Hepatocyte (in vitro differentiated cells): ENCODE results near the gene LINC00237. TPM values are rescaled to one million over a fixed set of nuclear protein-coding genes. Genes with fewer than 3 reads are reported as not detected.

Source experiments
- DNase-seq: peaks from one replicate; pipeline ENCODE4 v3.0.0-alpha.2; 2016; ENCODE audit warnings: low spot score
- H2AFZ ChIP-seq: fragments of 200-600 bp; sonication (generic); 2 replicates; pipeline ENCODE4 v1.6.0; 2016; ENCODE audit warnings: antibody characterized with exemption, mild to moderate bottlenecking
- H3K27ac ChIP-seq: fragments of 200-600 bp; sonication (generic); 2 replicates; pipeline ENCODE4 v1.5.1; 2016; ENCODE audit warnings: mild to moderate bottlenecking
- H3K27me3 ChIP-seq: fragments of 200-600 bp; sonication (generic); 2 replicates; pipeline ENCODE4 v1.6.1; 2016
- H3K36me3 ChIP-seq: fragments of 200-600 bp; sonication (generic); replicated peaks from 2 replicates; pipeline ENCODE4 v1.5.1; 2016; ENCODE audit warnings: low read depth; ENCODE audit not compliant: insufficient read depth
- H3K4me1 ChIP-seq: fragments of 200-600 bp; sonication (generic); 2 replicates; pipeline ENCODE4 v1.5.1; 2016; ENCODE audit warnings: mild to moderate bottlenecking, moderate library complexity; ENCODE audit not compliant: insufficient read depth
- H3K4me2 ChIP-seq: fragments of 200-600 bp; sonication (generic); 2 replicates; pipeline ENCODE4 v1.6.0; 2016
- H3K4me3 ChIP-seq: fragments of 200-600 bp; sonication (generic); 2 replicates; pipeline ENCODE4 v1.5.1; 2016; ENCODE audit warnings: mild to moderate bottlenecking
- H3K79me2 ChIP-seq: fragments of 200-600 bp; sonication (generic); 2 replicates; pipeline ENCODE4 v1.6.0; 2017; ENCODE audit warnings: mild to moderate bottlenecking
- H3K9me2 ChIP-seq: fragments of 200-600 bp; sonication (generic); replicated peaks from 2 replicates; pipeline ENCODE4 v1.6.0; 2017; ENCODE audit warnings: mild to moderate bottlenecking; ENCODE audit not compliant: insufficient read depth
- H3K9me3 ChIP-seq: fragments of 200-600 bp; sonication (generic); 2 replicates; pipeline ENCODE4 v1.5.1; 2016; ENCODE audit warnings: low read depth, mild to moderate bottlenecking
- H4K20me1 ChIP-seq: fragments of 200-600 bp; sonication (generic); 2 replicates; pipeline ENCODE4 v1.6.0; 2016; ENCODE audit warnings: mild to moderate bottlenecking; ENCODE audit not compliant: insufficient read depth, poor library complexity, severe bottlenecking
- CTCF ChIP-seq: fragments of 200-600 bp; sonication (generic); IDR thresholded peaks from 2 replicates; pipeline ENCODE4 v1.5.1; 2016; ENCODE audit warnings: antibody characterized with exemption, mild to moderate bottlenecking; ENCODE audit not compliant: poor library complexity
- EZH2 ChIP-seq: fragments of 200-600 bp; sonication (generic); IDR thresholded peaks from 2 replicates; pipeline ENCODE4 v1.6.1; 2016; ENCODE audit warnings: antibody characterized with exemption, mild to moderate bottlenecking, borderline replicate concordance
- EZH2phosphoT487 ChIP-seq: fragments of 200-600 bp; sonication (generic); IDR thresholded peaks from one replicate; pipeline ENCODE4 v1.6.1; 2018; ENCODE audit warnings: antibody characterized with exemption, mild to moderate bottlenecking, low read depth, moderate library complexity; ENCODE audit not compliant: unreplicated experiment, severe bottlenecking
- WGBS: methylation state at CpG from one replicate; pipeline ENCODE4 v1.1.6; 2016; ENCODE audit warnings: low lambda C conversion rate; ENCODE audit errors: missing lambda C conversion rate; 5-methylcytosine and 5-hydroxymethylcytosine counted together
- polyA plus RNA-seq: library from polyadenylated mRNA; unstranded; fragments of >200 nt; fragmentation: Nextera tagmentation; extraction: Ambion mirVana; gene quantifications from 2 replicates; pipeline ENCODE4 v1.2.1, GENCODE V29; 2016
- total RNA-seq: library from RNA; depleted of rRNA; stranded (reverse); fragments of >200 nt; gene quantifications from 2 replicates; pipeline ENCODE4 v1.2.3, GENCODE V29; 2014

Gene LINC00237
- total and polyA plus RNA-seq, 2 experiments from 2014 or later: not detected

DNA sequence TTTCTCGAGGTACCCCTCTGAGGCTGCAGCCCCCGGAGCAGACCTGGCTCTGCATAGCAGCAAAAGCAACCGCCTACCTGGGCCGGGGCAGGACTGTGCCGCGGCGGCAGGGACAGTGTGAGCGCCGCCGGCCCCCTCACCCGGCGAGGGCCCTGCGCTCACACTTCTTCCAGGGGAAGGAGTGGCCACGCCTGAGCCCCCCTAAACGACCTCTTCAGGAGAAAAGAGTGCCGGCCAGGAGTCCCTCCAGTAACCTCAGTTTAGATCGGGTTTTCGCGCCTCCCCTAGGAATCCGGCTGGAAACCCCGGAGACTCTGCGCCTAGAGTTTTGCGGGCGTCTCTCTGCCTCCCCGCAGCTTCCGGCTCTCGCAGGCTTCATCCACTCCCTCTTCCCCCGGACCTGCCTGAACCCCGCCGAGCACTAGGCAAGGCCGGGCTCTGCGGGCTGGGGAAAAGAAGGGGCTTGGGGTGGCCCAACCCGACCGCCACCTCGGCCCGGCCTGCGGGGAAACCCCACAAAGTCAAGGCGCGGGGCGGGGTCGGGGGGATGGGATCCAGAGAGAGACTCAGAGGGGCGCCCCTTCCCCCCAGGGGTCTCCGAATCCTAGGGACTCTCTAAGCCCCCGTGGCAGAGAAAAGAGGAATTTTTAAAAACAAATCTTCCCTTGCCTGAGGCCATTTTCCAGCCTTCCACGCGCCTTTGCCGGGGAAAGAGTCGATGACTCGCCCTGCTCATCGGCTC lies 558 bp downstream of the LINC00237 start:
- Histone ChIP-seq H3K9me3 (no peaks in the 10 kb centered on the region), H4K20me1 (no peaks in the 10 kb centered on the region), H3K27ac (no peak overlapping the region), H3K4me2 (peak overlapping the region; percentile 72), H3K9me2 (no peaks in the 10 kb centered on the region), H3K4me3 (no peak overlapping the region), H3K79me2 (no peaks in the 10 kb centered on the region), H3K36me3 (no peaks in the 10 kb centered on the region), H3K27me3 (peaks cover 96% of the 10 kb centered on the region), H2AFZ (peak overlapping the region; percentile 31), H3K4me1 (peaks cover 24% of the 10 kb centered on the region)
- peak; percentile 57 for TF ChIP-seq EZH2phosphoT487
- TF ChIP-seq EZH2: peak; percentile 98
- no peak for TF ChIP-seq CTCF
- DNase-seq: no peak
- WGBS: 1% methylated on average over 41 of the region's 50 CpGs

DNA sequence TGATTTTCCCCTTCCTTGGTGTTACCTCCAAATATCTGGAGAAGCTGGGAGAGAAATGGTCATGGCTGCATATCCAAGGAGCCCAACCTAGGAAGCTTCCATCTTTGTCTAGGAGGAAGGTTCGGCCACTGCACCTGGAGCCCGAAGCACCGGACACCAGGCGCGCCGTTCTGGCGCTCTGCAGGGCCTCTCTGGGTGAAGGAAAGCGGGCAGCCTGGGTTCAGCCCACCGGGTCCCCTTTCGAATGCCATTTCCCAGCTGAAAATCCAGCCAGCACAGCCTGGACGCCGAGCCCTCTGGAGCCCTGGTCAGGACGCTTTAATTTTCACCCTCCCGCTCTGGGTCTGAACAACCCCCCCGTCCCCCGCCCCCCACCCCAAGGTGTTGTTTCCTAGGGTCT lies 1.2 kb downstream of the LINC00237 start:
- TF ChIP-seq EZH2 (no peak), EZH2phosphoT487 (no peak), CTCF (no peak)
- Histone ChIP-seq H2AFZ (no peak overlapping the region), H3K4me3 (no peak overlapping the region), H3K9me3 (no peaks in the 10 kb centered on the region), H3K4me1 (peaks cover 27% of the 10 kb centered on the region), H3K79me2 (no peaks in the 10 kb centered on the region), H4K20me1 (no peaks in the 10 kb centered on the region), H3K9me2 (no peaks in the 10 kb centered on the region), H3K27ac (no peak overlapping the region), H3K27me3 (peaks cover 98% of the 10 kb centered on the region), H3K4me2 (peak overlapping the region; percentile 72), H3K36me3 (no peaks in the 10 kb centered on the region)
- DNase-seq: no peak
- 13% methylated on average over 16 of the region's 16 CpGs for WGBS

DNA sequence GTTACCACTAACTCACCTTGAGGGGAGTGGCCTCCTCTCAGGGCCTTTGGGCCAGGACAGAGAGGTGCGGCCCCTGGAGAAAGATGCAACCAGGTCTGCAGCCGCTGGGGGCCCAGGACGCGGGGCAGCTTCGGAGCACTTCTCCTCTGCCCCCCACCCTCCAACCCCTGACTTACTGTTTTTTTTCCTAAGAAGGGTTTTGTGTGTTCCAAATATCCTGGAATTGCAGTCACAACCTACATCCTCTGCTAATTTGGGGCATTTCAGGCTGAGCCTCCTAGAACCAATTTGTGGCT lies 1.7 kb downstream of the LINC00237 start:
- Histone ChIP-seq H4K20me1 (no peaks in the 10 kb centered on the region), H3K4me1 (peaks cover 27% of the 10 kb centered on the region), H2AFZ (no peak overlapping the region), H3K27me3 (peaks cover 100% of the 10 kb centered on the region), H3K9me2 (no peaks in the 10 kb centered on the region), H3K4me2 (no peak overlapping the region), H3K4me3 (no peak overlapping the region), H3K79me2 (no peaks in the 10 kb centered on the region), H3K36me3 (no peaks in the 10 kb centered on the region), H3K9me3 (no peaks in the 10 kb centered on the region), H3K27ac (no peak overlapping the region)
- WGBS: 5% methylated on average over 5 of the region's 5 CpGs
- TF ChIP-seq CTCF (no peak), EZH2phosphoT487 (no peak), EZH2 (no peak)
- DNase-seq: no peak
